ENCODE results near the gene ZNF37A.
A peak's percentile ranks its signal among the peaks of the same experiment; 100 is the strongest.
"Not testable (repeated sequence)": the region's sequence is repeated elsewhere in the genome, so short reads cannot be mapped to it uniquely, and the experiment has no call there.

Gene ZNF37A

DNA sequence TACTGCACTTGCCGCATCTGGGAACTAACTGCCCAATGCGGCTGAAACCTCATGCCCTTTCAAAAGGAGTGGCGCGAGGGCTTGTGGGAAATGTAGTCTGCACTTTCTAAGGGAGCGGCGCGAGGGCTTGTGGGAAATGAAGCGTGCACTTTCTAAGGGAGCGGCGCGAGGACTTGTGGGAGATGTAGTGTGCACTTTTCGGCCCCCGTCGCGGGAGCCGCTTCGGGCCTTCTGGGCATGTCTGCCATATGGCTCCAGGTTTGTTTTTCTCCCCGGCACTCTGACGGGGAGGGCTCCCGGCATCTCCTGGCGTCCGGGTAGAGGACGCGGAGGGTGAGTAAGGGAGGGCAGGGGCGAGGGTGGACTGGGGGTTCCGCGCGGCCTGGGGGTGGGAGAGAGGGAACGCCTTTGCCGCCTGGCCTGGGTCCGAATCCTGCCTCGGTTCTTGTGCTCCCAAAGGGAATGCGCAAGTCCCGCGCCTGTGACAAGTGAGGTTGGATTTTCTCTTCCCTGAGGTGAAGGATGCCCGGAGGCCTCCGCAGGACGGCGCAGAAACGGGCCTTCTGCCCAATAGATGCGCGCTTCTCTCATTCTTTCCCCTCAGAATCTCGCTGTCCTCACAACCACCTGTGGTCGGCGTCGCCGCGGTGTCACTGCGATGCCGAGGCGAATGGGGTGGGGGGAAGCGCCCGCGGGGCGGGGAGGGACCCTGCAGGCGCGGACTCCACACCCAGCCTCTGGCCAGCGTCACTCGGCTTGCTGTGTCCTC, at the start of gene ZNF37A:
TSS of gene ZNF37A (plus strand) at position 180 of the 769 bp plus-strand sequence. CDS start 2,281 bp downstream, outside the sequence.
- Histone ChIP-seq H3K4me3 (ENCODE audit: low read depth in 1 of 2, low read length in 2 of 2) (peak within 1 kb of the TSS; percentile 80 to 94), H3K27me3 (ENCODE audit: low read depth, low read length) (no peaks in the 10 kb centered on the region)

DNA sequence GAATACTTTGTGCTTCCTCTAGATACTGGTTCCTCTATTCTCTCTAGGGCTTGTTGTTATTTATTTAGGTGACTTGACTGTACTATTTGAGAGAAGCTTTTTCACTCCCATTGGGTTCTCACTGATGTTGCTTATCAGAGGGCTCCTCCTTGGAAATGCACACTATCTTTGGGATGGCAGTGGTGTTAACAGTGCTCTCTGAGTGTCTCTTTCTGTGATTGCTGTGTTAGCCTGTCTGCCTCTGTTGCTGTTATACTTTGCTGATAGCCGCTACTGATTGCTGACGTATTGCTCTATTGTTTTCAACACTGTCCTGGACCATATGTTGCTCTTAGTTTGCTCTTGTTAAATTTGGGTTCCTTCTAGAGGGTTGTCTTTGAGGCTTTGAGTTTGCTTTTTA, 49.0 kb upstream of the ZNF37A start:
- H3K9me3 ChIP-seq (ENCODE audit: control insufficient read depth in 1 of 2, low read length in 2 of 2): peaks cover 0 to 3% of the 10 kb centered on the region in 2 donors
- peaks cover 4 to 13% of the 10 kb centered on the region in 2 donors for H3K36me3 ChIP-seq (ENCODE audit: control insufficient read depth in 1 of 2, insufficient read depth in 2 of 2, low read length in 2 of 2)
- no peaks in the 10 kb centered on the region for H3K4me1 ChIP-seq (ENCODE audit: control insufficient read depth in 1 of 2, insufficient read depth in 2 of 2, low read length in 2 of 2)
- no peaks in the 10 kb centered on the region for H3K27me3 ChIP-seq (ENCODE audit: low read depth, low read length)
- no peak overlapping the region for H3K27ac ChIP-seq (ENCODE audit: low read length)
- H3K4me3 ChIP-seq (ENCODE audit: low read depth in 1 of 2, low read length in 2 of 2): no peak overlapping the region

More for the DNA sequence above, at the start of gene ZNF37A:
- H3K4me1 ChIP-seq (ENCODE audit: control insufficient read depth in 1 of 2, insufficient read depth in 2 of 2, low read length in 2 of 2): peaks cover 0 to 14% of the 10 kb centered on the region in 2 donors
- H3K36me3 ChIP-seq (ENCODE audit: control insufficient read depth in 1 of 2, insufficient read depth in 2 of 2, low read length in 2 of 2): peaks cover 18 to 32% of the 10 kb centered on the region in 2 donors
- H3K27ac ChIP-seq (ENCODE audit: low read length): peak within 1 kb of the TSS; percentile 83
- no peaks in the 10 kb centered on the region for H3K9me3 ChIP-seq (ENCODE audit: control insufficient read depth in 1 of 2, low read length in 2 of 2)

DNA sequence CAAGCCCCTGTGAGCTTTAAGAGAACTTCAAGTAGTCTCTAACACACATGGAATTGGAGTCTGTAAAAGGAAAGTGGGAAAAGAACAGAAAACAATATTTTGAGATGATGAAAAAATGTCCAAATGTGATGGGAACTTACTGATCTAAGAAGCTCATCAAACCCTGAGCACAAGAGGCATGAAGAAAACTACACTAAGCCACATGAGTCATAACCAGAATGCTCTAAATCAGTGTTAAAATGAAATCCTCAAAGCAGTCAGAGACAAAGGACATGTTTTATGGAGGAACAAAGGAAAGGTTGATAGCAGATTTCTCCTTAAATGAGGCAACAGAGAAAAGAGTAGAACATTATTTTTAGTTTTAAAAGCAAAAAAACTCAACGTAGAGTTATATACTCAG, 46.5 kb upstream of the ZNF37A start:
- peaks cover 4 to 19% of the 10 kb centered on the region in 2 donors for H3K36me3 ChIP-seq (ENCODE audit: control insufficient read depth in 1 of 2, insufficient read depth in 2 of 2, low read length in 2 of 2)
- H3K27ac ChIP-seq (ENCODE audit: low read length): no peak overlapping the region
- H3K4me3 ChIP-seq (ENCODE audit: low read depth in 1 of 2, low read length in 2 of 2): no peak overlapping the region
- no peaks in the 10 kb centered on the region for H3K4me1 ChIP-seq (ENCODE audit: control insufficient read depth in 1 of 2, insufficient read depth in 2 of 2, low read length in 2 of 2)
- H3K27me3 ChIP-seq (ENCODE audit: low read depth, low read length): no peaks in the 10 kb centered on the region
- peaks cover 0 to 5% of the 10 kb centered on the region in 2 donors for H3K9me3 ChIP-seq (ENCODE audit: control insufficient read depth in 1 of 2, low read length in 2 of 2)

DNA sequence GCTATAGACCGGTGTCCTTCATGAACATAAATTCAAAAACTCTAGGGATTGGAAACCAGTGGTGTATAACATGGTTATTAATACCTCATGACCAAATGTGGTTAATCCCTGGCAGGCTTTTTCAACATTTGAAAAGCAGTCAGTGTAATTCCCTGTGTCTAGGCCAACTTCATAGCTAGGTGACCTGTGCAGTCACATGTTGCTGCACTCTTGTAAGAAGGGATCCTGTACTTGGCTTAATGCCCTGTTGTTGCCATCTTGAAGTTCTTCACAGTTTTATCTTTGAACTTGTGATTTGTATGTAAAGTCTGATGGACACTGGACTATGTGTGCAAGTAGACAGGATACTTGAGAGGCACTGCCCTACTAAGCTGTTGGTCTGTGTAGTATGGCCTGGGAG, 43.9 kb upstream of the ZNF37A start:
- Histone ChIP-seq H3K4me1 (ENCODE audit: control insufficient read depth in 1 of 2, insufficient read depth in 2 of 2, low read length in 2 of 2) (no peaks in the 10 kb centered on the region), H3K27me3 (ENCODE audit: low read depth, low read length) (no peaks in the 10 kb centered on the region), H3K36me3 (ENCODE audit: control insufficient read depth in 1 of 2, insufficient read depth in 2 of 2, low read length in 2 of 2) (peaks cover 17 to 31% of the 10 kb centered on the region in 2 donors), H3K9me3 (ENCODE audit: control insufficient read depth in 1 of 2, low read length in 2 of 2) (peaks cover 21 to 23% of the 10 kb centered on the region in 2 donors), H3K4me3 (ENCODE audit: low read depth in 1 of 2, low read length in 2 of 2) (no peak overlapping the region), H3K27ac (ENCODE audit: low read length) (no peak overlapping the region)

DNA sequence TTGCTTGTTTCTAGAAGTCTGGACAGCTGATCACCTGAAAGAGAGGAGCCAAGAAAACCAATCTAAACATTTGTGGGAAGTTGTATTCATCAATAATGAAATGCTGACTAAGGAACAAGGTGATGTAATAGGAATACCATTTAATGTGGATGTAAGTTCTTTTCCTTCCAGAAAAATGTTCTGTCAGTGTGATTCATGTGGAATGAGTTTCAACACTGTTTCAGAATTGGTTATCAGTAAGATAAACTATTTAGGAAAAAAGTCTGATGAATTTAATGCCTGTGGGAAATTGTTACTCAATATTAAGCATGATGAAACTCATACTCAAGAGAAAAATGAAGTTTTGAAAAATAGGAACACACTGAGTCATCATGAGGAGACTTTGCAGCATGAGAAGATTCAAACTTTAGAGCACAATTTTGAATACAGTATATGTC, 39.8 kb upstream of the ZNF37A start:
- peaks cover 40 to 41% of the 10 kb centered on the region in 2 donors for H3K9me3 ChIP-seq (ENCODE audit: control insufficient read depth in 1 of 2, low read length in 2 of 2)
- no peak overlapping the region for H3K27ac ChIP-seq (ENCODE audit: low read length)
- no peaks in the 10 kb centered on the region for H3K27me3 ChIP-seq (ENCODE audit: low read depth, low read length)
- peaks cover 44 to 66% of the 10 kb centered on the region in 2 donors for H3K36me3 ChIP-seq (ENCODE audit: control insufficient read depth in 1 of 2, insufficient read depth in 2 of 2, low read length in 2 of 2)
- H3K4me1 ChIP-seq (ENCODE audit: control insufficient read depth in 1 of 2, insufficient read depth in 2 of 2, low read length in 2 of 2): no peaks in the 10 kb centered on the region
- H3K4me3 ChIP-seq (ENCODE audit: low read depth in 1 of 2, low read length in 2 of 2): peak overlapping the region in 1 of 2 donors; percentile 48

DNA sequence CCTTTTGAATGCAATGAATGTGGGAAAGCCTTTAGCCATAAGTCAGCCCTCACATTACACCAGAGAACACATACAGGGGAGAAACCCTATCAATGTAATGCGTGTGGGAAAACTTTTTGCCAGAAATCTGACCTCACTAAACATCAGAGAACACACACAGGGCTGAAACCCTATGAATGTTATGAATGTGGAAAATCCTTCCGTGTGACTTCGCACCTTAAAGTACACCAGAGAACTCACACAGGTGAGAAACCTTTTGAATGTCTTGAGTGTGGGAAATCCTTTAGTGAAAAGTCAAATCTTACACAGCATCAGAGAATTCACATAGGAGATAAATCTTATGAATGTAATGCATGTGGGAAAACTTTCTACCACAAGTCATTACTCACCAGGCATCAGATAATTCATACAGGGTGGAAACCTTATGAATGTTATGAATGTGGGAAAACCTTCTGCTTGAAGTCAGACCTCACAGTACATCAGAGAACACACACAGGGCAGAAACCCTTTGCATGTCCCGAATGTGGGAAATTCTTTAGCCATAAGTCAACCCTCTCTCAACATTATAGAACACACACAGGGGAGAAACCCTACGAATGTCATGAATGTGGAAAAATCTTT, 38.8 kb upstream of the ZNF37A start:
- peak overlapping the region in 1 of 2 donors; percentile 48 for H3K4me3 ChIP-seq (ENCODE audit: low read depth in 1 of 2, low read length in 2 of 2)
- not testable (repeated sequence) for H3K27ac ChIP-seq (ENCODE audit: low read length); H3K4me1 ChIP-seq (ENCODE audit: control insufficient read depth in 1 of 2, insufficient read depth in 2 of 2, low read length in 2 of 2); H3K27me3 ChIP-seq (ENCODE audit: low read depth, low read length)
- H3K9me3 ChIP-seq (ENCODE audit: control insufficient read depth in 1 of 2, low read length in 2 of 2): peaks cover 36 to 40% of the 10 kb centered on the region in 2 donors
- peaks cover 45 to 69% of the 10 kb centered on the region in 2 donors for H3K36me3 ChIP-seq (ENCODE audit: control insufficient read depth in 1 of 2, insufficient read depth in 2 of 2, low read length in 2 of 2)

DNA sequence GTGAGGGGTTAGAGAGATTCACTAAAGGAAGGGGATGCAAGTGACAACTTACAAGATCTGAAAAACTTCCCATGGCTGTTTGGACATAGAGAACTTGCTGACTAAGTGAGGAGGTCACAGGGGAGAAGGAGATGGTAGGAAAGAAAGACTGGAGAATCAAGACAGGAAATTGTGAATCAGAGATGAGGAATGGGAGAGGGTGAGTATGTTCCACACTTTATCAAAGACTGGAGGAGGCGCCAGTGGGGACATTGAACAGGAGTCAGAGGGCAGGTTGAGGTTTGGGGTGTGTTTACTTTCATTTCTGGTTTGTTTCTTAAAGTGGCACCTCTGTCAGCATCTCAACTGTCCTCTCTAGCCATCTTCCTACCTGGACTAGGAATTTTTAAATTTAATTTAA, 24.5 kb upstream of the ZNF37A start:
- H3K36me3 ChIP-seq (ENCODE audit: control insufficient read depth in 1 of 2, insufficient read depth in 2 of 2, low read length in 2 of 2); H3K9me3 ChIP-seq (ENCODE audit: control insufficient read depth in 1 of 2, low read length in 2 of 2): not testable (repeated sequence)

DNA sequence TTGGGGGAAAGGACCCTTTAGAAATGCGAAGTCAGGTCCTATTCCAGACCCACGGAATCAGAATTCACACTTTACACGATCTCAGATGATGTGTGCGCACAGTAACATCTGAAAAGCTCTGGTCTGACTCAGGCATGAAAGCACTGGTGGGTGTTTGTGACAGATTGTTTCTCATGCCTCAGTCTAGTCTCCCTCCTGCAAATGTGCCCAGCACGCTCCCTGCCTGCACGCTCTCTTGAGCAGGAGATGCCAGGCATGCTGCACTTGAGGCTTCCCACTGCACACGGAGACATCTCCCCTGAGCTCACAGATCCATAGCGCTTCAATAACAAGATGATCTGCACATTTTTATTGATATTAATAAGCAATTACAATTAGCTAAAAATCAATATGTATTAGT, 23.6 kb upstream of the ZNF37A start:
- no peak overlapping the region for H3K27ac ChIP-seq (ENCODE audit: low read length)
- no peaks in the 10 kb centered on the region for H3K36me3 ChIP-seq (ENCODE audit: control insufficient read depth in 1 of 2, insufficient read depth in 2 of 2, low read length in 2 of 2)
- no peaks in the 10 kb centered on the region for H3K27me3 ChIP-seq (ENCODE audit: low read depth, low read length)
- no peaks in the 10 kb centered on the region for H3K4me1 ChIP-seq (ENCODE audit: control insufficient read depth in 1 of 2, insufficient read depth in 2 of 2, low read length in 2 of 2)
- H3K4me3 ChIP-seq (ENCODE audit: low read depth in 1 of 2, low read length in 2 of 2): no peak overlapping the region
- H3K9me3 ChIP-seq (ENCODE audit: control insufficient read depth in 1 of 2, low read length in 2 of 2): no peaks in the 10 kb centered on the region

More for the DNA sequence above, 24.5 kb upstream of the ZNF37A start:
- H3K4me1 ChIP-seq (ENCODE audit: control insufficient read depth in 1 of 2, insufficient read depth in 2 of 2, low read length in 2 of 2); H3K4me3 ChIP-seq (ENCODE audit: low read depth in 1 of 2, low read length in 2 of 2); H3K27ac ChIP-seq (ENCODE audit: low read length); H3K27me3 ChIP-seq (ENCODE audit: low read depth, low read length): not testable (repeated sequence)

DNA sequence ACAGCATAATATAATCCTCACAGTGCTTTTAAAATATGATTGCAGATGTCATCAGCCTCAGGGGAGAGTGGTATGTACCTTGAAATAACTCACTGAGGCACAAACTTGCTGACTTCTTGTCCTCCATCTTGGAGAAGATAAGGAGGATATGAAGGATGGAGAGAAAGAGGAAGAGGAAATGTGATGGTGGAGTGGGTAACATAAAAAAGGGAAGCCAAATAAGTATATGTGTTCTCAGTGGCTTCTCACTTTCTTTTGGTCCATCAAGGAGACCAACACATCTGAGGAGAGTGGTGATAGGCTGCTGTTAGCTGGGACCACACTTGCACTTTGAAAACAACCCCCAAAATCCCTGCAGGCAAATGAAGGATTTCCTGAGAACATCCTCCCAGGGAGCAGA, 21.6 kb upstream of the ZNF37A start:
- no peak overlapping the region for H3K27ac ChIP-seq (ENCODE audit: low read length)
- H3K4me3 ChIP-seq (ENCODE audit: low read depth in 1 of 2, low read length in 2 of 2): no peak overlapping the region
- no peaks in the 10 kb centered on the region for H3K4me1 ChIP-seq (ENCODE audit: control insufficient read depth in 1 of 2, insufficient read depth in 2 of 2, low read length in 2 of 2)
- no peaks in the 10 kb centered on the region for H3K27me3 ChIP-seq (ENCODE audit: low read depth, low read length)
- peaks cover 0 to 3% of the 10 kb centered on the region in 2 donors for H3K9me3 ChIP-seq (ENCODE audit: control insufficient read depth in 1 of 2, low read length in 2 of 2)
- no peaks in the 10 kb centered on the region for H3K36me3 ChIP-seq (ENCODE audit: control insufficient read depth in 1 of 2, insufficient read depth in 2 of 2, low read length in 2 of 2)

DNA sequence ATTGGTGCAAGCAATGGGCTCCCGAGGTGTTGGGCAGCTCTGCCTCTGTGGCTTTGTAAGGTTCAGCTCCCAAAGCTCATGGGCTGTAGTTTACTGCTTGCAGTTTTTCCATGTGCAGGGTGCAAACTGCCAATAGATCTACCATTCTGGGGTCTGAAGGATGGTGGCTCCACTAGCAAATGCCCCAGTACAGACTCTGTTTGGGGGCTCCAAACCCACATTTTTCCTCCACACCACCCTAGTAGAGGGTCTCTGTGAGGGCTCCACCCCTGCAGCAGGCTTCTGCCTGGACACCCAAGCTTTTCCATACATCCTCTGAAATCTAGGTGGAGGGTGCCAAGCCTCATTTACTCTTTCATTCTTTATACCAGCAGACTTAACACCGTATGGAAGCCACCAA, 17.4 kb upstream of the ZNF37A start:
- peaks cover 0 to 3% of the 10 kb centered on the region in 2 donors for H3K9me3 ChIP-seq (ENCODE audit: control insufficient read depth in 1 of 2, low read length in 2 of 2)

DNA sequence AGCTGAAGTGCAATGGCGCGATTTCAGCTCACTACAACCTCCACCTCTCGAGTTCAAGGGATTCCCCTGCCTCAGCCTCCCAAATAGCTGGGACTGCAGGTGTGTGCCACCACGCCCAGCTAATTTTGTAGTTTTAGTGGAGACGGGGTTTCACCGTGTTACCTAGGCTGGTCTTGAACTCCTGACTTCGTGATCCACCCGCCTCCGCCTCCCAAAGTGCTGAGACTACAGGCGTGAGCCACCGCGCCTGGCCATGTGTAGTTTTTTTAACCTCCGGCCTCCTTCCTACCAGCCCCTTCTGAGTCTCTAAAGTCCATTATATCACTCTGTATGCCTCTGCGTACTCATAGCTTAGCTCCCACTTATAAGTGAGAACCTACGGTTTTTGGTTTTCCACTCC, 819 bp upstream of the ZNF37A start:
- not testable (repeated sequence) for H3K27ac ChIP-seq (ENCODE audit: low read length); H3K27me3 ChIP-seq (ENCODE audit: low read depth, low read length); H3K9me3 ChIP-seq (ENCODE audit: control insufficient read depth in 1 of 2, low read length in 2 of 2)
- peaks cover 15 to 22% of the 10 kb centered on the region in 2 donors for H3K36me3 ChIP-seq (ENCODE audit: control insufficient read depth in 1 of 2, insufficient read depth in 2 of 2, low read length in 2 of 2)
- H3K4me3 ChIP-seq (ENCODE audit: low read depth in 1 of 2, low read length in 2 of 2): peak overlapping the region; percentile 80 to 94
- peaks cover 0 to 14% of the 10 kb centered on the region in 2 donors for H3K4me1 ChIP-seq (ENCODE audit: control insufficient read depth in 1 of 2, insufficient read depth in 2 of 2, low read length in 2 of 2)

More for the DNA sequence above, 17.4 kb upstream of the ZNF37A start:
- no peaks in the 10 kb centered on the region for H3K36me3 ChIP-seq (ENCODE audit: control insufficient read depth in 1 of 2, insufficient read depth in 2 of 2, low read length in 2 of 2)
- H3K27ac ChIP-seq (ENCODE audit: low read length): no peak overlapping the region
- no peak overlapping the region for H3K4me3 ChIP-seq (ENCODE audit: low read depth in 1 of 2, low read length in 2 of 2)
- no peaks in the 10 kb centered on the region for H3K27me3 ChIP-seq (ENCODE audit: low read depth, low read length)
- H3K4me1 ChIP-seq (ENCODE audit: control insufficient read depth in 1 of 2, insufficient read depth in 2 of 2, low read length in 2 of 2): no peaks in the 10 kb centered on the region

All from muscle layer of duodenum (tissue), 2 donors.